Natural killer cell (primary cell): Measurements from ENCODE around the gene GALNT7. TPM values are rescaled to one million over a fixed set of nuclear protein-coding genes. Genes with fewer than 3 reads are reported as not detected.

Source experiments
- ATAC-seq, 3 donors: fragments of 150-1000 bp in 2 of 3; fragments of 200-7000 bp in 1 of 3; cut with Tn5 transposase; 1 replicate in 1 of 3; 2 replicates in 2 of 3; pipeline ENCODE4 v1.10.0; 2021; ENCODE audit warnings: mild to moderate bottlenecking in 2 of 3, moderate library complexity in 2 of 3
- DNase-seq, 2 donors: peaks; one replicate each; pipeline versions ENCODE4 v3.0.0 to v3.0.0-alpha.2; 2013 to 2021; ENCODE audit warnings: mixed read lengths in 1 of 2
- H3K27ac ChIP-seq: one replicate; pipeline ENCODE4 v1.5.1; 2013; ENCODE audit warnings: mild to moderate bottlenecking, low read length
- H3K27me3 ChIP-seq: one replicate; pipeline ENCODE4 v1.6.1; 2013; ENCODE audit warnings: low read length; ENCODE audit not compliant: control insufficient read depth, insufficient read depth
- H3K36me3 ChIP-seq: one replicate; pipeline ENCODE4 v1.6.1; 2013; ENCODE audit warnings: low read length; ENCODE audit not compliant: control insufficient read depth, insufficient read depth
- H3K4me1 ChIP-seq: one replicate; pipeline ENCODE4 v1.6.1; 2013; ENCODE audit warnings: low read length; ENCODE audit not compliant: control insufficient read depth, insufficient read depth
- H3K4me3 ChIP-seq: one replicate; pipeline ENCODE4 v1.5.1; 2013; ENCODE audit warnings: low read length
- H3K9me3 ChIP-seq: one replicate; pipeline ENCODE4 v1.6.1; 2013; ENCODE audit warnings: low read length; ENCODE audit not compliant: control insufficient read depth, insufficient read depth
- H3K27ac Mint-ChIP-seq, 2 donors: one replicate each; pipeline ENCODE4 v1.8.0; 2022; ENCODE audit warnings: mild to moderate bottlenecking in 2 of 2, mixed read lengths in 2 of 2, moderate library complexity in 1 of 2
- H3K27me3 Mint-ChIP-seq, 2 donors: one replicate each; pipeline ENCODE4 v1.8.0; 2022; ENCODE audit warnings: low read depth in 2 of 2, mixed read lengths in 2 of 2
- H3K36me3 Mint-ChIP-seq: one replicate; pipeline ENCODE4 v1.8.0; 2022; ENCODE audit warnings: mixed read lengths
- H3K4me1 Mint-ChIP-seq, 2 donors: one replicate each; pipeline ENCODE4 v1.8.0; 2022; ENCODE audit warnings: mixed read lengths in 2 of 2
- H3K4me3 Mint-ChIP-seq: one replicate; pipeline ENCODE4 v1.8.0; 2022; ENCODE audit warnings: mild to moderate bottlenecking, moderate library complexity, mixed read lengths
- H3K9me3 Mint-ChIP-seq, 2 donors: one replicate each; pipeline ENCODE4 v1.8.0; 2022; ENCODE audit warnings: mixed read lengths in 2 of 2
- WGBS: methylation state at CpG from one replicate; pipeline ENCODE4 v1.1.7; 2013; ENCODE audit warnings: missing lambda C conversion rate; ENCODE audit not compliant: insufficient coverage; 5-methylcytosine and 5-hydroxymethylcytosine counted together
- intact Hi-C: fragments of 100-400 bp; cut with micrococcal nuclease; formaldehyde crosslinking; loops from one replicate; pipeline ENCODE4 v1.14.2; 2022
- total RNA-seq, 4 donors: library from RNA; stranded (reverse); fragments of 120-200 nt in 1 of 4; gene quantifications; one replicate each; pipeline versions ENCODE4 v1.2.3 to v1.2.4, GENCODE V29; 2013 to 2022
- TF ChIP-seq, protein P1 (sequence below): fragments of 200-600 bp; IDR thresholded peaks from one replicate; pipeline ENCODE4 v1.8.0; 2022; ENCODE audit warnings: antibody characterized with exemption

Gene GALNT7
- total RNA-seq, 3 donors from 2014 or later (not counting 1 experiment from before 2014, with no cell fraction given), result 10.9 to 20.8 (median 15.6) TPM

DNA sequence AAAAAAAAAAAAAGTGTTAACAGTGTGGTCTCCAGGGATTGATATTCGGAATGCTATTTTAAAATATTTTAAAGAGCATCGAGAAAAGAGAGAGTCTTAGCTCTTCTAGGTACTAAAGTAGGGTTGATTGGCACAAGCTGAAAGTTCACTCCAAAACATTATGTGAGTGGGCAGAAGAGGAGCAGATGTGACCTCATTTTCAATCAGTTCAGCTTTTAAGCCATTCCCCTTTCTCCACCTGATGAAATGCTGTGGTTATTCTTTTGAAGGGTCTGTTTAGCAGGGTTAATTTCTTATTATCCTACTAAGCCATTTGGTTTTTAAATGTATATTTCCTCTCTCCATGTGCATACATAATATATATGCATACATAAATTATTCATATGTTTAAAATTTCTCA, 69.2 kb downstream of the GALNT7 start:
- H3K4me3 Mint-ChIP-seq, result no peak overlapping the region
- H3K9me3 Mint-ChIP-seq, result no peaks in the 10 kb centered on the region
- TF ChIP-seq, protein P1, sequence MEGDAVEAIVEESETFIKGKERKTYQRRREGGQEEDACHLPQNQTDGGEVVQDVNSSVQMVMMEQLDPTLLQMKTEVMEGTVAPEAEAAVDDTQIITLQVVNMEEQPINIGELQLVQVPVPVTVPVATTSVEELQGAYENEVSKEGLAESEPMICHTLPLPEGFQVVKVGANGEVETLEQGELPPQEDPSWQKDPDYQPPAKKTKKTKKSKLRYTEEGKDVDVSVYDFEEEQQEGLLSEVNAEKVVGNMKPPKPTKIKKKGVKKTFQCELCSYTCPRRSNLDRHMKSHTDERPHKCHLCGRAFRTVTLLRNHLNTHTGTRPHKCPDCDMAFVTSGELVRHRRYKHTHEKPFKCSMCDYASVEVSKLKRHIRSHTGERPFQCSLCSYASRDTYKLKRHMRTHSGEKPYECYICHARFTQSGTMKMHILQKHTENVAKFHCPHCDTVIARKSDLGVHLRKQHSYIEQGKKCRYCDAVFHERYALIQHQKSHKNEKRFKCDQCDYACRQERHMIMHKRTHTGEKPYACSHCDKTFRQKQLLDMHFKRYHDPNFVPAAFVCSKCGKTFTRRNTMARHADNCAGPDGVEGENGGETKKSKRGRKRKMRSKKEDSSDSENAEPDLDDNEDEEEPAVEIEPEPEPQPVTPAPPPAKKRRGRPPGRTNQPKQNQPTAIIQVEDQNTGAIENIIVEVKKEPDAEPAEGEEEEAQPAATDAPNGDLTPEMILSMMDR, result no peak
- H3K36me3 ChIP-seq, result no peaks in the 10 kb centered on the region
- DNase-seq (no peak), ATAC-seq (no peak)
- H3K4me1 Mint-ChIP-seq, result peaks cover 4 to 8% of the 10 kb centered on the region in 2 donors
- no peaks in the 10 kb centered on the region for H3K4me1 ChIP-seq
- no peak overlapping the region for H3K4me3 ChIP-seq
- WGBS, result 85% methylated on average over 2 of the region's 2 CpGs
- H3K9me3 ChIP-seq, result no peaks in the 10 kb centered on the region
- intact Hi-C loops, result no loop called here
- H3K36me3 Mint-ChIP-seq, result no peaks in the 10 kb centered on the region
- no peaks in the 10 kb centered on the region for H3K27me3 ChIP-seq
- H3K27ac ChIP-seq, result no peak overlapping the region
- no peaks in the 10 kb centered on the region for H3K27me3 Mint-ChIP-seq
- no peak overlapping the region for H3K27ac Mint-ChIP-seq

DNA sequence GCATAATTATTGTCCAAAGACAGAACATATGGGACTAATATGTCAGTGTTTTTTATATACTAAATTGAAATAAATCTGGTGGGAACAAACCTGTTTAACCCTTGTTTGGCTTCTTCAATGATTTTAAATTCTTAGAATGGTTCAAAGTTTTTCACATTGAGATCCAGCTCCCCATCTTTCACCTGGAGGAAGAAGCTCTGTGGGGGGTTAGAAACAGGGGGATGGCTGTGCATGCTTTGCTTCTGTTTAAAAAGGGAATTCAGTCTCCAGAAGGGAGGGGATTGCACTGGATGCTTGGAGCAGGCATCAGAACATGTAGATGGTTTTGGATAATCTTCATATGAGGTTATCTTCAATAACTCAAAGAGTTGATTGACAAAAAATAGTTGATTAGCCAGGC, 72.1 kb downstream of the GALNT7 start:
- no peaks in the 10 kb centered on the region for H3K9me3 ChIP-seq
- no peaks in the 10 kb centered on the region for H3K4me1 ChIP-seq
- Mint-ChIP-seq H3K27me3 (no peaks in the 10 kb centered on the region), H3K4me3 (no peak overlapping the region), H3K36me3 (no peaks in the 10 kb centered on the region), H3K9me3 (no peaks in the 10 kb centered on the region), H3K27ac (no peak overlapping the region), H3K4me1 (peaks cover 14 to 16% of the 10 kb centered on the region in 2 donors)
- TF ChIP-seq, protein P1, result no peak
- H3K4me3 ChIP-seq, result no peak overlapping the region
- no peak overlapping the region for H3K27ac ChIP-seq
- DNase-seq, result no peak
- no peaks in the 10 kb centered on the region for H3K36me3 ChIP-seq
- no peaks in the 10 kb centered on the region for H3K27me3 ChIP-seq
- no peak for ATAC-seq
- intact Hi-C loops, result no loop called here

- no peaks in the 10 kb centered on the region for H3K27me3 ChIP-seq
- H3K36me3 ChIP-seq, result no peaks in the 10 kb centered on the region
- ATAC-seq, result no peak
- Mint-ChIP-seq H3K9me3 (no peaks in the 10 kb centered on the region), H3K27ac (no peak overlapping the region), H3K27me3 (no peaks in the 10 kb centered on the region), H3K36me3 (no peaks in the 10 kb centered on the region), H3K4me1 (peaks cover 13 to 14% of the 10 kb centered on the region in 2 donors), H3K4me3 (no peak overlapping the region)
- intact Hi-C loops, result no loop called here
- no peak overlapping the region for H3K27ac ChIP-seq
- TF ChIP-seq, protein P1, result no peak
- no peak for DNase-seq
- H3K4me3 ChIP-seq, result no peak overlapping the region
- 75% methylated on average over 3 of the region's 3 CpGs for WGBS
- no peaks in the 10 kb centered on the region for H3K9me3 ChIP-seq
- no peaks in the 10 kb centered on the region for H3K4me1 ChIP-seq
Observed at GRCh38 chr4:173242466-173243250, 74.0 kb downstream of the GALNT7 start.

- Mint-ChIP-seq H3K4me3 (no peak overlapping the region), H3K27me3 (no peaks in the 10 kb centered on the region)
Observed at GRCh38 chr4:173243321-173243720, 74.7 kb downstream of the GALNT7 start.

More at GRCh38 chr4:173243321-173243720, 74.7 kb downstream of the GALNT7 start:
- intact Hi-C loops, result no loop called here
- ATAC-seq, result no peak
- H3K9me3 Mint-ChIP-seq, result no peaks in the 10 kb centered on the region
- no peaks in the 10 kb centered on the region for H3K36me3 Mint-ChIP-seq
- TF ChIP-seq, protein P1, result no peak
- WGBS, result 100% methylated on average over 2 of the region's 3 CpGs
- no peaks in the 10 kb centered on the region for H3K36me3 ChIP-seq
- peaks cover 13 to 14% of the 10 kb centered on the region in 2 donors for H3K4me1 Mint-ChIP-seq
- no peak overlapping the region for H3K27ac Mint-ChIP-seq
- H3K9me3 ChIP-seq, result no peaks in the 10 kb centered on the region
- H3K27ac ChIP-seq, result no peak overlapping the region
- no peak overlapping the region for H3K4me3 ChIP-seq
- H3K4me1 ChIP-seq, result no peaks in the 10 kb centered on the region
- H3K27me3 ChIP-seq, result no peaks in the 10 kb centered on the region
- no peak for DNase-seq
